GM19238 (cell line): ENCODE measurements around the gene ZIC4.

ENCODE experiments used
- DNase-seq: peaks from one replicate; pipeline ENCODE4 v3.0.0; 2011; ENCODE audit warnings: low spot score; ENCODE audit not compliant: insufficient read length

ZIC4 gene

GRCh38 chr3:147356145-147356908, 50.0 kb downstream of the ZIC4 start:
- DNase-seq, result no peak

GRCh38 chr3:147355753-147356090, 50.6 kb downstream of the ZIC4 start:
- no peak for DNase-seq

- DNase-seq, result no peak
Observed at GRCh38 chr3:147355084-147355752, 51.1 kb downstream of the ZIC4 start.

GRCh38 chr3:147354623-147355022, 51.7 kb downstream of the ZIC4 start:
- no peak for DNase-seq

GRCh38 chr3:147351301-147351700, 55.0 kb downstream of the ZIC4 start:
- no peak for DNase-seq

- no peak for DNase-seq
Observed at GRCh38 chr3:147348976-147349375, 57.4 kb downstream of the ZIC4 start.

GRCh38 chr3:147343926-147344325, 62.4 kb downstream of the ZIC4 start:
- DNase-seq, result no peak

GRCh38 chr3:147341727-147342126, 64.6 kb downstream of the ZIC4 start:
- no peak for DNase-seq

GRCh38 chr3:147336543-147337278, 69.6 kb downstream of the ZIC4 start:
- DNase-seq, result no peak
